Fibroblast of pulmonary artery (primary cell): ENCODE data around the gene TM7SF2.

Experiments used
- DNase-seq: peaks from one replicate; pipeline ENCODE4 v3.0.0-alpha.2; 2010; ENCODE audit warnings: low read depth
- H3K4me3 ChIP-seq: replicated peaks from 2 replicates; pipeline ENCODE4 v1.5.1; 2011; ENCODE audit warnings: low read depth, mild to moderate bottlenecking, control low read depth, low read length, moderate library complexity
- CTCF ChIP-seq: IDR thresholded peaks from 2 replicates; pipeline ENCODE4 v1.5.1; 2011; ENCODE audit warnings: mild to moderate bottlenecking, control low read depth, low read length, inconsistent platforms; ENCODE audit errors: missing control alignments

Gene TM7SF2

GRCh38 chr11:65111744-65112545 lies at the start of gene TM7SF2:
TM7SF2 (plus strand) TSS chr11:65111872; CDS start chr11:65112016, 144 bp downstream.
- peak within 1 kb of the TSS; percentile 55 for H3K4me3 ChIP-seq
- peak; percentile 89 for DNase-seq
- TF ChIP-seq CTCF = no peak

- H3K4me3 ChIP-seq = no peak overlapping the region
Measured at GRCh38 chr11:65063532-65063931, 48.1 kb upstream of the TM7SF2 start.

GRCh38 chr11:65064847-65065240 lies 46.8 kb upstream of the TM7SF2 start:
- no peak overlapping the region for H3K4me3 ChIP-seq
- DNase-seq = no peak
- TF ChIP-seq CTCF = no peak

More at GRCh38 chr11:65063532-65063931, 48.1 kb upstream of the TM7SF2 start:
- DNase-seq = no peak
- no peak for TF ChIP-seq CTCF

DNA sequence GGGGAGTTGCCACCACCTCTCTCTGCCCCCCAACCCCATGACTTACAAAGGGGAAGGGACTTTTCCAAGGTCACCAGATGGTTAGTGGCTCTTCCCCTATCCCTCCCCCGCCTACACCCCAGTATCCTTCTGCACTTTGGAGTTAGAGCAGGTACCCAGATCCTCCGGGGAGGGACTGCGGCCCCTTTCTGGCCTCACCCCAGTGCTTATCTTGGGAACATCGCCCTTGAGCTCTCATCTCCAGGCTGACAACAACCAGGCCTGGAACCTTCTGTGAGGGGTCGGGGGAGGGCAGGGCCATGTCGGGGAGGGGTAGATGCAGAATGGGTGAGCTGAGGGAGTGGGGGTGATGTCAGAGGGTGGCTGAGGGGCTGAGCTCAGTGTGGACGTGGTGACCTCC lies 45.8 kb upstream of the TM7SF2 start:
- no peak overlapping the region for H3K4me3 ChIP-seq
- DNase-seq = no peak
- no peak for TF ChIP-seq CTCF

- no peak overlapping the region for H3K4me3 ChIP-seq
- no peak for DNase-seq
Measured at GRCh38 chr11:65066315-65066714, 45.4 kb upstream of the TM7SF2 start.

DNA sequence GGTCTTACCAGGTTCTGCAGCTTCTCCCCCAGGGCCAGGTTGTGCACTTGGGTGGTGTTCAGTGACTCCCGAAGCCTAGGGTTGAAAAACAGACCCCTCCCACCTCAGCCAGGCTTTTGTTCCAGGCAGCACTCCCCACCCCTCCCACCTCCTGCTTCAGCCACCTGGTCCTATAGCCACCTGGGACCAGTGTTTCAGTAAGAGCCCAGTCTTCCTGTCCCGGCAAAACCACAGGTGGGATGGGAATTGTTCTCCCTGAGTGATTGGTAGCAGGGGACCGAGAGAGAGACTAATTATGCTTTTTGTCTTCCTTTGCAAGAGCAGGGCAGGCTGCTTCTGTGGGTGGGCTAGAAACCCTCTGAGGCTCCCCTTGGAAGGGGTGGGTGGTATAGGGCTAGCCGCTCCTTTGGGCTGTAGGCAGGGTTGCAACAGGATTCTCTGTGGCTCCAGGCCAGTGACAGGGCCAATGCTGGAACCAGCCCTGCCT lies 44.8 kb upstream of the TM7SF2 start:
- no peak overlapping the region for H3K4me3 ChIP-seq
- TF ChIP-seq CTCF = no peak

More at GRCh38 chr11:65066315-65066714, 45.4 kb upstream of the TM7SF2 start:
- no peak for TF ChIP-seq CTCF

More for the DNA sequence above, 44.8 kb upstream of the TM7SF2 start:
- DNase-seq = no peak
